HepG2 (cell line): ENCODE measurements around the gene CEP162. TPM values are rescaled to one million over a fixed set of nuclear protein-coding genes. Genes with fewer than 3 reads are reported as not detected.

Source experiments
- ATAC-seq: fragments of 200-7000 bp; cut with Tn5 transposase; 3 replicates; pipeline ENCODE4 v1.9.1; 2020; ENCODE audit warnings: mild to moderate bottlenecking, moderate library complexity
- BruUV-seq: library from RNA; stranded (reverse); fragments of 400-500 nt; replicated peaks from 2 replicates; lab custom pipeline; 2021; lab: Mats Ljungman, UMichigan
- CTCF ChIA-PET: fragments of 300-600 bp; formaldehyde crosslinking; extraction: SDS; loops from one replicate; lab custom pipeline; 2021; ENCODE audit warnings: low total read pairs, inconsistent platforms, low intra/inter-chr PET ratio; lab: Yijun Ruan, JAX
- POLR2A ChIA-PET: fragments of 350-600 bp; sonication (Branson Sonifier 250); formaldehyde crosslinking; loops from one replicate; lab custom pipeline; 2020; ENCODE audit warnings: antibody characterized with exemption, inconsistent platforms; lab: Yijun Ruan, JAX
- DNase-seq: peaks from one replicate; pipeline ENCODE4 v3.0.0-alpha.2; 2015; ENCODE audit warnings: low spot score
- FAIRE-seq: peaks from 3 replicates; lab custom pipeline; 2011; peaks lifted over from hg19 to GRCh38; lab: Jason Lieb, UNC
- H2AFZ ChIP-seq: one replicate; pipeline ENCODE4 v1.6.1; 2011; ENCODE audit warnings: low read length, inconsistent platforms
- H3K27ac ChIP-seq: fragments of 300-600 bp; 3 replicates; pipeline ENCODE4 v1.8.0; 2011; ENCODE audit warnings: mixed run types, mild to moderate bottlenecking, mixed read lengths, low read length, inconsistent platforms; ENCODE audit not compliant: insufficient read depth; ENCODE audit errors: extremely low read length
- H3K27me3 ChIP-seq, 2 experiments: fragments of 200-600 bp in 1 of 2; 2 replicates in 1 of 2; 3 replicates in 1 of 2; pipeline versions ENCODE4 v1.6.0 to v1.8.0; 2011; ENCODE audit warnings: low read length in 2 of 2, mild to moderate bottlenecking in 2 of 2, moderate library complexity in 2 of 2, inconsistent platforms in 1 of 2; ENCODE audit not compliant: insufficient read depth in 2 of 2, control insufficient read depth in 1 of 2
- H3K36me3 ChIP-seq, 2 experiments: fragments of 200-600 bp in 1 of 2; replicated peaks in 1 of 2; 2 replicates in 1 of 2; 3 replicates in 1 of 2; pipeline versions ENCODE4 v1.5.1 to v1.8.0; 2011; ENCODE audit warnings: low read length in 2 of 2, inconsistent platforms in 1 of 2; ENCODE audit not compliant: insufficient read depth in 2 of 2, control insufficient read depth in 1 of 2
- H3K4me1 ChIP-seq: 2 replicates; pipeline ENCODE4 v1.5.1; 2012; ENCODE audit warnings: low read length, inconsistent platforms; ENCODE audit not compliant: insufficient read depth
- H3K4me2 ChIP-seq: 2 replicates; pipeline ENCODE4 v1.6.0; 2011; ENCODE audit warnings: low read depth, low read length, inconsistent platforms
- H3K4me3 ChIP-seq, 3 experiments: fragments of 200-600 bp in 1 of 3; sonication (generic), shearing (Covaris generic) in 1 of 3; replicated peaks in 1 of 3; 2 replicates each; pipeline ENCODE4 v1.5.1; 2011 to 2016; ENCODE audit warnings: low read length in 3 of 3, inconsistent platforms in 2 of 3, low read depth in 2 of 3, mild to moderate bottlenecking in 2 of 3, control low read depth in 1 of 3, mixed read lengths in 1 of 3; ENCODE audit not compliant: insufficient read depth in 1 of 3
- H3K79me2 ChIP-seq: one replicate; pipeline ENCODE4 v1.6.1; 2011; ENCODE audit warnings: low read length, inconsistent platforms; ENCODE audit not compliant: insufficient read depth
- H3K9ac ChIP-seq: 2 replicates; pipeline ENCODE4 v1.6.0; 2011; ENCODE audit warnings: mild to moderate bottlenecking, low read depth, low read length, inconsistent platforms; ENCODE audit not compliant: insufficient read depth
- H3K9me3 ChIP-seq: 2 replicates; pipeline ENCODE4 v1.5.1; 2012; ENCODE audit warnings: mild to moderate bottlenecking, low read length
- H4K20me1 ChIP-seq: 2 replicates; pipeline ENCODE4 v1.6.0; 2011; ENCODE audit warnings: inconsistent platforms, mild to moderate bottlenecking, low read length, moderate library complexity; ENCODE audit not compliant: insufficient read depth
- GATAD2A ChIP-seq: IDR thresholded peaks from 2 replicates; pipeline ENCODE4 v1.6.1; 2016
- HDAC2 ChIP-seq: sonication (generic); formaldehyde crosslinking; IDR thresholded peaks from 2 replicates; pipeline ENCODE4 v1.4.0; 2020; ENCODE audit warnings: missing genetic modification reagents
- JARID2 ChIP-seq: sonication (generic); formaldehyde crosslinking; IDR thresholded peaks from 2 replicates; pipeline ENCODE4 v1.8.1; 2023; ENCODE audit warnings: missing genetic modification reagents, inconsistent platforms; ENCODE audit not compliant: insufficient replicate concordance
- KAT2B ChIP-seq: fragments of 150-350 bp; IDR thresholded peaks from 2 replicates; pipeline ENCODE4 v1.6.1; 2014; ENCODE audit warnings: low read depth, low read length, borderline replicate concordance
- MTF1 ChIP-seq: sonication (generic); formaldehyde crosslinking; IDR thresholded peaks from 2 replicates; pipeline ENCODE4 v1.5.0; 2020; ENCODE audit warnings: missing genetic modification reagents
- MXD1 ChIP-seq: sonication (generic); formaldehyde crosslinking; IDR thresholded peaks from 2 replicates; pipeline ENCODE4 v1.4.0; 2020; ENCODE audit warnings: mild to moderate bottlenecking, missing genetic modification reagents
- NFE2L1 ChIP-seq: sonication (generic); formaldehyde crosslinking; IDR thresholded peaks from 2 replicates; pipeline ENCODE4 v1.4.0; 2020; ENCODE audit warnings: missing genetic modification reagents, mild to moderate bottlenecking, borderline replicate concordance
- NFYB ChIP-seq: sonication (generic); formaldehyde crosslinking; IDR thresholded peaks from 2 replicates; pipeline ENCODE4 v1.4.0; 2020; ENCODE audit warnings: missing genetic modification reagents
- PHF8 ChIP-seq: sonication (generic); formaldehyde crosslinking; IDR thresholded peaks from 2 replicates; pipeline ENCODE4 v1.5.0; 2020; ENCODE audit warnings: missing genetic modification reagents
- REL ChIP-seq: sonication (generic); formaldehyde crosslinking; conservative IDR thresholded peaks from 2 replicates; pipeline ENCODE4 v1.8.0; 2022; ENCODE audit warnings: mild to moderate bottlenecking, missing genetic modification reagents, moderate library complexity
- RXRA ChIP-seq: sonication (generic); formaldehyde crosslinking; IDR thresholded peaks from 2 replicates; pipeline ENCODE4 v1.5.1; 2020; ENCODE audit warnings: missing genetic modification reagents
- SALL1 ChIP-seq: sonication (generic); formaldehyde crosslinking; IDR thresholded peaks from 2 replicates; pipeline ENCODE4 v1.8.0; 2022; ENCODE audit warnings: mild to moderate bottlenecking, missing genetic modification reagents
- SP140L ChIP-seq: sonication (generic); formaldehyde crosslinking; IDR thresholded peaks from 2 replicates; pipeline ENCODE4 v1.4.0; 2020; ENCODE audit warnings: missing genetic modification reagents, borderline replicate concordance
- TIGD3 ChIP-seq: sonication (generic); formaldehyde crosslinking; IDR thresholded peaks from 2 replicates; pipeline ENCODE4 v1.5.1; 2020; ENCODE audit warnings: mild to moderate bottlenecking, missing genetic modification reagents, borderline replicate concordance
- ZKSCAN8 ChIP-seq: IDR thresholded peaks from 2 replicates; pipeline ENCODE4 v1.6.1; 2016; ENCODE audit warnings: borderline replicate concordance, missing genetic modification reagents, missing compliant biosample characterization
- ZNF281 ChIP-seq: sonication (generic); formaldehyde crosslinking; IDR thresholded peaks from 2 replicates; pipeline ENCODE4 v1.4.0; 2020; ENCODE audit warnings: missing genetic modification reagents, borderline replicate concordance
- ZNF329 ChIP-seq: sonication (generic); formaldehyde crosslinking; IDR thresholded peaks from 2 replicates; pipeline ENCODE4 v1.9.0; 2021; ENCODE audit warnings: low read depth, mild to moderate bottlenecking, missing genetic modification reagents
- ZNF577 ChIP-seq: sonication (generic); formaldehyde crosslinking; IDR thresholded peaks from 2 replicates; pipeline ENCODE4 v1.4.0; 2020; ENCODE audit warnings: mild to moderate bottlenecking, low read depth, missing genetic modification reagents, borderline replicate concordance
- ZNF597 ChIP-seq: sonication (generic); formaldehyde crosslinking; IDR thresholded peaks from 2 replicates; pipeline ENCODE4 v1.5.0; 2020; ENCODE audit warnings: missing genetic modification reagents
- ZNF607 ChIP-seq: sonication (generic); formaldehyde crosslinking; IDR thresholded peaks from 2 replicates; pipeline ENCODE4 v1.5.1; 2020; ENCODE audit warnings: missing genetic modification reagents, mild to moderate bottlenecking, borderline replicate concordance
- ZNF75D ChIP-seq: sonication (generic); formaldehyde crosslinking; IDR thresholded peaks from 2 replicates; pipeline ENCODE4 v1.8.1; 2023; ENCODE audit warnings: missing genetic modification reagents, mild to moderate bottlenecking, borderline replicate concordance
- whole genome bisulfite sequencing: methylation state at CpG from one replicate; pipeline ENCODE4 v1.1.6; 2017; ENCODE audit warnings: low lambda C conversion rate; 5-methylcytosine and 5-hydroxymethylcytosine counted together
- in situ Hi-C: cut with HindIII; loops from 2 replicates; pipeline ENCODE4 v1.10.0; 2017; ENCODE audit warnings: low pct_unique_long_range_greater_than_20kb; ENCODE audit not compliant: extremely low pct_ligation_motif_present
- intact Hi-C: fragments of 100-400 bp; cut with micrococcal nuclease; formaldehyde crosslinking; loops from one replicate; pipeline ENCODE4 v1.10.0; 2022; ENCODE audit not compliant: unreplicated experiment
- polyA plus RNA-seq, 8 experiments: library from polyadenylated mRNA; depleted of rRNA in 3 of 8; stranded (reverse) in 7 of 8; unstranded in 1 of 8; fragments of >200 nt; fragmentation: Illumina TruSeq in 4 of 8; extraction: Trizol in 4 of 8; gene quantifications; 2 replicates each; pipeline versions ENCODE4 v1.2.1 to v1.2.3, GENCODE V29; 2011 to 2016; ENCODE audit warnings: low read depth in 4 of 8, missing spikeins in 1 of 8, mixed read lengths in 1 of 8; ENCODE audit not compliant: insufficient read depth in 1 of 8
- total RNA-seq, 5 experiments: library from RNA; depleted of rRNA; stranded (reverse); fragments of >200 nt; fragmentation: Illumina TruSeq; extraction: Trizol; gene quantifications; 2 replicates each; pipeline ENCODE4 v1.2.3, GENCODE V29; 2016; ENCODE audit warnings: low read depth in 1 of 5

The CEP162 gene
- total and polyA plus RNA-seq, 2 of the 13 experiments (the other 11 are each of a cell fraction or from before 2014, with no cell fraction given): 0.50 to 7.9 TPM

DNA sequence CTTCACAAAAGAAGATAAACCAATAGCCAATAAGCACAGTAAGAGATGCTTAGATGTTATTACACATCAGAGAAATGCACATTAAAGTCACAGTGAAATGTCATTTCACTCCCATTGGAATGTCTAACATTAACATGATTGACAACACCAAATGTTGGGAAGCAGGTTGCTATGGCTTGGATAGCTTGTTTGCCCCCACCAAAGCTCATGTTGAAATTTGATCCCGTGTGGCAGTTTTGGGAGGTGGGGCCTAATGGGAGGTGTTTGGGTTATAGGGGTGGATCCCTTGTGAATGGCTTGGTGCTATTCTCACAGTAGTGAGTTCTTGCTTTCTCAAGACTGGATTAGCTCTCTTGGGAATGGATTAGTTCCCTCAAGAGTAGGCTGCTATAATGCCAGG is 149.1 kb downstream of the CEP162 start (continued):
- no peak for TF ChIP-seq ZNF597 (CRISPR knock-in tag)
- no peak for TF ChIP-seq ZNF577 (CRISPR knock-in tag)
- no peak for TF ChIP-seq PHF8 (CRISPR knock-in tag)
- TF ChIP-seq MXD1 (CRISPR knock-in tag): no peak
- no peak for TF ChIP-seq REL (CRISPR knock-in tag)
- TF ChIP-seq SP140L (CRISPR knock-in tag): no peak
- TF ChIP-seq SALL1 (CRISPR knock-in tag): no peak
- TF ChIP-seq JARID2 (CRISPR knock-in tag): no peak
- no peak for TF ChIP-seq MTF1
- no peak for TF ChIP-seq RXRA (CRISPR knock-in tag)
- TF ChIP-seq ZNF329: no peak
- TF ChIP-seq, all 625 proteins: peak for 0

DNA sequence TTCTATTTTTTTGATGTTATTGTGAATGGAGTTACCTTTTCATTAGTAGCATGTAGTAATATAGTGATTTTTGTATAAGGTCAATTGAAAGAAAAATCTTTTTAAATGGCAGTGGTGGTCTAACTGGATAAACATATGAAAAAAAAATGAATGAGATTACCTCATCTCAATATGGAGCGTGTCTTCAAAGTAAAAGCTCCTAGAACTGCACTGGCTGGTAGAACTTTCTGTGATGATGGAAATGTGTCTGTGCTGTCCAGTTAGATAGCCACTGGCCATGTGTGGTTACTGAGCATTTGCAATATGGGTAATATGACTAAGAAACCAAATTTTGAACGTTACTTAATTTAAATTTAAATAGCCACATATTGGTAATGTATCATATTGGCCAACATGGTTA is 149.8 kb downstream of the CEP162 start:
- DNase-seq (no peak), FAIRE-seq (no peak), ATAC-seq (no peak)
- H3K27me3 ChIP-seq: no peaks in the 10 kb centered on the region
- BruUV-seq: no TSS peak
- WGBS: 10% methylated on average over 2 of the region's 2 CpGs
- H3K4me2 ChIP-seq: no peak overlapping the region
- H3K9me3 ChIP-seq: no peaks in the 10 kb centered on the region
- H2AFZ ChIP-seq: no peak overlapping the region
- no peaks in the 10 kb centered on the region for H3K36me3 ChIP-seq
- no peaks in the 10 kb centered on the region for H4K20me1 ChIP-seq
- no peak overlapping the region for H3K4me3 ChIP-seq
- H3K9ac ChIP-seq: no peak overlapping the region
- CTCF ChIA-PET: no interaction called here
- no peaks in the 10 kb centered on the region for H3K79me2 ChIP-seq
- in situ Hi-C loops: no loop called here
- H3K27ac ChIP-seq: no peak overlapping the region
- intact Hi-C loops: no loop called here
- H3K4me1 ChIP-seq: peaks cover 3% of the 10 kb centered on the region; the same call in 1 of the 2 replicates
- POLR2A ChIA-PET: no interaction called here
- TF ChIP-seq ZNF75D (CRISPR knock-in tag) (no peak), NFYB (CRISPR knock-in tag) (no peak), KAT2B (no peak), GATAD2A (CRISPR knock-in tag) (no peak), TIGD3 (CRISPR knock-in tag) (no peak), ZNF281 (CRISPR knock-in tag) (no peak), HDAC2 (no peak), NFE2L1 (CRISPR knock-in tag) (no peak), ZKSCAN8 (CRISPR knock-in tag) (no peak), ZNF607 (CRISPR knock-in tag) (no peak)
